Hepatocyte (in vitro differentiated cells): ENCODE data around the gene ZNF503. TPM values are rescaled to one million over a fixed set of nuclear protein-coding genes. Genes with fewer than 3 reads are reported as not detected.

Experiments
- DNase-seq: peaks from one replicate; pipeline ENCODE4 v3.0.0-alpha.2; 2016; ENCODE audit warnings: low spot score
- H2AFZ ChIP-seq: fragments of 200-600 bp; sonication (generic); 2 replicates; pipeline ENCODE4 v1.6.0; 2016; ENCODE audit warnings: antibody characterized with exemption, mild to moderate bottlenecking
- H3K27ac ChIP-seq: fragments of 200-600 bp; sonication (generic); 2 replicates; pipeline ENCODE4 v1.5.1; 2016; ENCODE audit warnings: mild to moderate bottlenecking
- H3K27me3 ChIP-seq: fragments of 200-600 bp; sonication (generic); 2 replicates; pipeline ENCODE4 v1.6.1; 2016
- H3K36me3 ChIP-seq: fragments of 200-600 bp; sonication (generic); replicated peaks from 2 replicates; pipeline ENCODE4 v1.5.1; 2016; ENCODE audit warnings: low read depth; ENCODE audit not compliant: insufficient read depth
- H3K4me1 ChIP-seq: fragments of 200-600 bp; sonication (generic); 2 replicates; pipeline ENCODE4 v1.5.1; 2016; ENCODE audit warnings: mild to moderate bottlenecking, moderate library complexity; ENCODE audit not compliant: insufficient read depth
- H3K4me2 ChIP-seq: fragments of 200-600 bp; sonication (generic); 2 replicates; pipeline ENCODE4 v1.6.0; 2016
- H3K4me3 ChIP-seq: fragments of 200-600 bp; sonication (generic); 2 replicates; pipeline ENCODE4 v1.5.1; 2016; ENCODE audit warnings: mild to moderate bottlenecking
- H3K79me2 ChIP-seq: fragments of 200-600 bp; sonication (generic); 2 replicates; pipeline ENCODE4 v1.6.0; 2017; ENCODE audit warnings: mild to moderate bottlenecking
- H3K9me2 ChIP-seq: fragments of 200-600 bp; sonication (generic); replicated peaks from 2 replicates; pipeline ENCODE4 v1.6.0; 2017; ENCODE audit warnings: mild to moderate bottlenecking; ENCODE audit not compliant: insufficient read depth
- H3K9me3 ChIP-seq: fragments of 200-600 bp; sonication (generic); 2 replicates; pipeline ENCODE4 v1.5.1; 2016; ENCODE audit warnings: low read depth, mild to moderate bottlenecking
- H4K20me1 ChIP-seq: fragments of 200-600 bp; sonication (generic); 2 replicates; pipeline ENCODE4 v1.6.0; 2016; ENCODE audit warnings: mild to moderate bottlenecking; ENCODE audit not compliant: insufficient read depth, poor library complexity, severe bottlenecking
- CTCF ChIP-seq: fragments of 200-600 bp; sonication (generic); IDR thresholded peaks from 2 replicates; pipeline ENCODE4 v1.5.1; 2016; ENCODE audit warnings: antibody characterized with exemption, mild to moderate bottlenecking; ENCODE audit not compliant: poor library complexity
- EZH2 ChIP-seq: fragments of 200-600 bp; sonication (generic); IDR thresholded peaks from 2 replicates; pipeline ENCODE4 v1.6.1; 2016; ENCODE audit warnings: antibody characterized with exemption, mild to moderate bottlenecking, borderline replicate concordance
- EZH2phosphoT487 ChIP-seq: fragments of 200-600 bp; sonication (generic); IDR thresholded peaks from one replicate; pipeline ENCODE4 v1.6.1; 2018; ENCODE audit warnings: antibody characterized with exemption, mild to moderate bottlenecking, low read depth, moderate library complexity; ENCODE audit not compliant: unreplicated experiment, severe bottlenecking
- WGBS: methylation state at CpG from one replicate; pipeline ENCODE4 v1.1.6; 2016; ENCODE audit warnings: low lambda C conversion rate; ENCODE audit errors: missing lambda C conversion rate; 5-methylcytosine and 5-hydroxymethylcytosine counted together
- polyA plus RNA-seq: library from polyadenylated mRNA; unstranded; fragments of >200 nt; fragmentation: Nextera tagmentation; extraction: Ambion mirVana; gene quantifications from 2 replicates; pipeline ENCODE4 v1.2.1, GENCODE V29; 2016
- total RNA-seq: library from RNA; depleted of rRNA; stranded (reverse); fragments of >200 nt; gene quantifications from 2 replicates; pipeline ENCODE4 v1.2.3, GENCODE V29; 2014

ZNF503 gene
- total and polyA plus RNA-seq, 2 experiments from 2014 or later = 14.1 to 19.6 TPM

- TF ChIP-seq EZH2 (no peak), EZH2phosphoT487 (no peak), CTCF (no peak)
- no peak overlapping the region for H2AFZ ChIP-seq
- H3K9me3 ChIP-seq = no peaks in the 10 kb centered on the region
These were observed 21.7 kb downstream of the ZNF503 start for GRCh38 chr10:75379817-75380216.

GRCh38 chr10:75379212-75379724 is 22.3 kb downstream of the ZNF503 start:
- Histone ChIP-seq H3K36me3 (no peaks in the 10 kb centered on the region), H3K79me2 (no peaks in the 10 kb centered on the region), H3K9me2 (no peaks in the 10 kb centered on the region), H2AFZ (no peak overlapping the region), H3K27ac (no peak overlapping the region), H4K20me1 (no peaks in the 10 kb centered on the region), H3K4me2 (no peak overlapping the region), H3K4me1 (no peaks in the 10 kb centered on the region), H3K27me3 (no peaks in the 10 kb centered on the region), H3K4me3 (no peak overlapping the region), H3K9me3 (no peaks in the 10 kb centered on the region)
- 48% methylated on average over 10 of the region's 10 CpGs for WGBS
- no peak for DNase-seq
- TF ChIP-seq EZH2phosphoT487 (no peak), CTCF (no peak), EZH2 (no peak)

More at GRCh38 chr10:75379817-75380216, 21.7 kb downstream of the ZNF503 start:
- DNase-seq = no peak
- H3K4me1 ChIP-seq = no peaks in the 10 kb centered on the region
- H4K20me1 ChIP-seq = no peaks in the 10 kb centered on the region
- H3K27ac ChIP-seq = no peak overlapping the region
- no peaks in the 10 kb centered on the region for H3K9me2 ChIP-seq
- 90% methylated on average over 6 of the region's 6 CpGs for WGBS
- H3K36me3 ChIP-seq = no peaks in the 10 kb centered on the region
- no peaks in the 10 kb centered on the region for H3K79me2 ChIP-seq
- H3K4me3 ChIP-seq = no peak overlapping the region
- H3K27me3 ChIP-seq = no peaks in the 10 kb centered on the region
- H3K4me2 ChIP-seq = no peak overlapping the region

- WGBS = 91% methylated on average over 2 of the region's 2 CpGs
- Histone ChIP-seq H3K27me3 (no peaks in the 10 kb centered on the region), H3K9me3 (no peaks in the 10 kb centered on the region), H3K9me2 (no peaks in the 10 kb centered on the region), H3K36me3 (no peaks in the 10 kb centered on the region), H3K4me2 (no peak overlapping the region), H4K20me1 (no peaks in the 10 kb centered on the region), H3K4me1 (no peaks in the 10 kb centered on the region), H3K79me2 (no peaks in the 10 kb centered on the region), H3K27ac (no peak overlapping the region), H3K4me3 (no peak overlapping the region), H2AFZ (no peak overlapping the region)
- DNase-seq = no peak
- TF ChIP-seq EZH2phosphoT487 = no peak
- no peak for TF ChIP-seq EZH2
- TF ChIP-seq CTCF = no peak
These were observed 23.2 kb downstream of the ZNF503 start for GRCh38 chr10:75378379-75378778.
